HEK293T (cell line): Measurements from ENCODE around the gene PROZ.

ENCODE experiments used
- ARNT ChIP-seq: fragments of 450-650 bp; IDR thresholded peaks from 2 replicates; pipeline ENCODE4 v1.6.1; 2017; ENCODE audit warnings: mild to moderate bottlenecking
- CTBP1 ChIP-seq: fragments of 450-650 bp; IDR thresholded peaks from 2 replicates; pipeline ENCODE4 v1.6.1; 2016; ENCODE audit warnings: borderline replicate concordance
- ELF4 ChIP-seq: fragments of 450-650 bp; IDR thresholded peaks from 2 replicates; pipeline ENCODE4 v1.6.1; 2017; ENCODE audit warnings: antibody characterized with exemption
- FOXA1 ChIP-seq: fragments of 450-650 bp; IDR thresholded peaks from 2 replicates; pipeline ENCODE4 v1.6.1; 2016; ENCODE audit warnings: mild to moderate bottlenecking
- FOXM1 ChIP-seq: fragments of 450-650 bp; IDR thresholded peaks from 2 replicates; pipeline ENCODE4 v1.6.1; 2017; ENCODE audit warnings: mild to moderate bottlenecking, borderline replicate concordance
- SP1 ChIP-seq: fragments of 450-650 bp; IDR thresholded peaks from 2 replicates; pipeline ENCODE4 v1.6.1; 2017
- SUZ12 ChIP-seq: fragments of 450-650 bp; IDR thresholded peaks from 2 replicates; pipeline ENCODE4 v1.6.1; 2016; ENCODE audit warnings: mild to moderate bottlenecking
- TARDBP ChIP-seq: fragments of 450-650 bp; IDR thresholded peaks from 2 replicates; pipeline ENCODE4 v1.6.1; 2016
- ZNF384 ChIP-seq: fragments of 450-650 bp; IDR thresholded peaks from 2 replicates; pipeline ENCODE4 v1.6.1; 2016

DNA sequence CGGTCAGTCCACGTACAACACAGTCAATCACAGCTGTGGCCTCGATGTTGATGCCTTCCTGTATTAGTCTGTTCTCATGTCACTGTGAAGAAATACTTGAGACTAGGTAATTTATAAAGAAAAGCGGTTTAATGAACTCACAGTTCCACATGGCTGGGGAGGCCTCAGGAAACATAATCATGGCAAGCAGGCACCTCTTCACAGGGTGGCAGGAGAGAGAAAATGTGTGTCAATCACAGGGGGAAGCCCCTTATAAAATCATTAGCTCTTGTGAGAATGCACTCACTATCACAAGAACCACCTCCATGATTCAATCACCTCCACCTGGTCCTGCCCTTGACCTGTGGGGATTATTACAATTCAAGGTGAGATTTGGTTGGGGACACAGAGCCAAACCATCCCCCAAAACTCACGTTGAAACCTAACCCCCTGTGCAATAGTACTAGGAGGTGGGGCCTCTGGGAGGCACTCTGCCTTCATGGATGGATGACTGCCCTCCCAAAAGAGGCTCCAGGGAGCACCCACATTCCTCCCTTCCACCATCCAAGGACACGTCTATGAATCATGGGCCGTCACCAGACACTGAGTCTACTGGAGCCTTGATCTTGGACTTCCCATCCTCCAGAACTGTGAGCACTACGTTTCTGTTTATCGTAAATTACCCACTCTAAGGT lies 2.3 kb upstream of the PROZ start:
- TF ChIP-seq FOXM1 (no peak), ZNF384 (no peak), ELF4 (no peak), SP1 (no peak), CTBP1 (no peak), FOXA1 (no peak), ARNT (no peak), SUZ12 (no peak), TARDBP (no peak)
